ENCODE results near the gene PALMD. TPM values are rescaled to one million over a fixed set of nuclear protein-coding genes. Genes with fewer than 3 reads are reported as not detected.

The PALMD gene
- total RNA-seq, 1 donor from 2014 or later = not detected

DNA sequence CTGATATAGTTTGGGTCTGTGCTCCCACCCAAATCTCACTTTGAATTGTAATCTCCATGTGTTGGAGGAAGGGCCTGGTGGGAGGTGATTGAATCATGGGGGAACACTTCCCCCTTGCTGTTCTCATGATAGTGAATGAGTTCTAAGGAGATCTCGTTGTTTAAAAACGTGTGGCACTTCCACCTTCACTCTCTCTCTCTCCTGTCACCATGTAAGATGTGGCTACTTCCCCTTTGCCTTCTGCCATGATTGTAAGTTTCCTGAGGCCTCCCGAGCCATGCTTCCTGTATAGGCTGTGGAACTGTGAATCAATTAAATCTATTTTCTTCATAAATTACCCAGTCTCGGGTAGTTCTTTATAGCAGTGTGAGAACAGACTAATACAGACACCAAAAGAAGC lies 80.1 kb downstream of the PALMD start:
- H3K27ac Mint-ChIP-seq = no peak overlapping the region
- no peaks in the 10 kb centered on the region for H3K27me3 Mint-ChIP-seq
- no peak for DNase-seq
- no peak for ATAC-seq (ENCODE audit: low read depth)
- H3K36me3 Mint-ChIP-seq (ENCODE audit: low read depth) = no peaks in the 10 kb centered on the region
- H3K4me1 Mint-ChIP-seq = no peaks in the 10 kb centered on the region
- intact Hi-C loops (cut with micrococcal nuclease) = no loop called here
- TF ChIP-seq, protein P1, sequence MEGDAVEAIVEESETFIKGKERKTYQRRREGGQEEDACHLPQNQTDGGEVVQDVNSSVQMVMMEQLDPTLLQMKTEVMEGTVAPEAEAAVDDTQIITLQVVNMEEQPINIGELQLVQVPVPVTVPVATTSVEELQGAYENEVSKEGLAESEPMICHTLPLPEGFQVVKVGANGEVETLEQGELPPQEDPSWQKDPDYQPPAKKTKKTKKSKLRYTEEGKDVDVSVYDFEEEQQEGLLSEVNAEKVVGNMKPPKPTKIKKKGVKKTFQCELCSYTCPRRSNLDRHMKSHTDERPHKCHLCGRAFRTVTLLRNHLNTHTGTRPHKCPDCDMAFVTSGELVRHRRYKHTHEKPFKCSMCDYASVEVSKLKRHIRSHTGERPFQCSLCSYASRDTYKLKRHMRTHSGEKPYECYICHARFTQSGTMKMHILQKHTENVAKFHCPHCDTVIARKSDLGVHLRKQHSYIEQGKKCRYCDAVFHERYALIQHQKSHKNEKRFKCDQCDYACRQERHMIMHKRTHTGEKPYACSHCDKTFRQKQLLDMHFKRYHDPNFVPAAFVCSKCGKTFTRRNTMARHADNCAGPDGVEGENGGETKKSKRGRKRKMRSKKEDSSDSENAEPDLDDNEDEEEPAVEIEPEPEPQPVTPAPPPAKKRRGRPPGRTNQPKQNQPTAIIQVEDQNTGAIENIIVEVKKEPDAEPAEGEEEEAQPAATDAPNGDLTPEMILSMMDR (IDR thresholded peaks at IDR 0.05) = no peak
- CTCF ChIA-PET = no interaction called here
- H3K4me3 Mint-ChIP-seq = no peak overlapping the region
- H3K9me3 Mint-ChIP-seq = no peaks in the 10 kb centered on the region
- POLR2A ChIA-PET = no interaction called here

DNA sequence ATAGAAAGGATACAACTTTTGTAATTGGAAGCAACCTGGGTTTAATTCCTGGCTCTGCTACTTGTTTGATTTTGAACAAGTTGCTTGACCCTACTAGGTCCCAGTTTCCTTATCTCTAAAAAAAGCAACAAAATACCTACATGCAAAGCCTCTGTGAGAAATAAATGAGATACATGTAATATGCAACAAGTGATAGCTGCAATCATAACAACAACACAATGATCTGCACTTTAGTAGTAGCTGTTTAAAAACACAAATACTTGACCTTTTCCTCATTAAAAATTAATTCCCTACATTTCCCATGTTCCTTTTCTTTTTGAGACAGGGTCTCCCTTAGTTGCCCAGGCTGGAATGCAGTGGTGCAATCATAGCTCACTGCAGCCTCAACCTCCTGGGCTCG lies 80.5 kb downstream of the PALMD start:
- H3K27ac Mint-ChIP-seq = no peak overlapping the region
- TF ChIP-seq, protein P1 (IDR thresholded peaks at IDR 0.05) = no peak
- H3K4me1 Mint-ChIP-seq = no peaks in the 10 kb centered on the region
- intact Hi-C loops (cut with micrococcal nuclease) = no loop called here
- H3K4me3 Mint-ChIP-seq = no peak overlapping the region
- CTCF ChIA-PET = no interaction called here
- H3K9me3 Mint-ChIP-seq = no peaks in the 10 kb centered on the region
- no peak for DNase-seq
- no peak for ATAC-seq (ENCODE audit: low read depth)
- H3K27me3 Mint-ChIP-seq = no peaks in the 10 kb centered on the region
- POLR2A ChIA-PET = no interaction called here
- no peaks in the 10 kb centered on the region for H3K36me3 Mint-ChIP-seq (ENCODE audit: low read depth)

DNA sequence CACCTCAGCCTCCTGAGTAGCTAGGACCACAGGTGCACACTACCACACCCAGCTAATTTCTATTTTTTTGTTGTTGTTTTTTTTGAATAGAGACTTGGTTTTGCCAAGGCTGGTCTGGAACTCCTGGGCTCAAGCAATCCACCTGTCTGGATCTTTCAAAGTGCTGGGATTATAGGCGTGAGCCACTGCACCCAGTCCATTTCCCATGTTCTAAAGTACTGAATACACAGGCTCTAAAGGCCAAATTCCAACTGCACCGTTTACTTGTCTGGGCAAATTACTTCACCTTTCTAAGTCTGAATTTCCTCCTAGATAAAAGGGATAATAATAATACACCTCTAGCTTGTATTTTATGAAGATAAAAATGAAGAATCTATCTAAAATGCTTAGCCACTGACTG lies 80.9 kb downstream of the PALMD start:
- Mint-ChIP-seq H3K36me3 (ENCODE audit: low read depth) (no peaks in the 10 kb centered on the region), H3K27me3 (no peaks in the 10 kb centered on the region), H3K27ac (no peak overlapping the region), H3K9me3 (no peaks in the 10 kb centered on the region), H3K4me3 (no peak overlapping the region), H3K4me1 (no peaks in the 10 kb centered on the region)
- ChIA-PET POLR2A (no interaction called here), CTCF (no interaction called here)
- ATAC-seq (ENCODE audit: low read depth) (no peak), DNase-seq (no peak)
- intact Hi-C loops (cut with micrococcal nuclease) = no loop called here
- TF ChIP-seq, protein P1 (IDR thresholded peaks at IDR 0.05) = no peak

DNA sequence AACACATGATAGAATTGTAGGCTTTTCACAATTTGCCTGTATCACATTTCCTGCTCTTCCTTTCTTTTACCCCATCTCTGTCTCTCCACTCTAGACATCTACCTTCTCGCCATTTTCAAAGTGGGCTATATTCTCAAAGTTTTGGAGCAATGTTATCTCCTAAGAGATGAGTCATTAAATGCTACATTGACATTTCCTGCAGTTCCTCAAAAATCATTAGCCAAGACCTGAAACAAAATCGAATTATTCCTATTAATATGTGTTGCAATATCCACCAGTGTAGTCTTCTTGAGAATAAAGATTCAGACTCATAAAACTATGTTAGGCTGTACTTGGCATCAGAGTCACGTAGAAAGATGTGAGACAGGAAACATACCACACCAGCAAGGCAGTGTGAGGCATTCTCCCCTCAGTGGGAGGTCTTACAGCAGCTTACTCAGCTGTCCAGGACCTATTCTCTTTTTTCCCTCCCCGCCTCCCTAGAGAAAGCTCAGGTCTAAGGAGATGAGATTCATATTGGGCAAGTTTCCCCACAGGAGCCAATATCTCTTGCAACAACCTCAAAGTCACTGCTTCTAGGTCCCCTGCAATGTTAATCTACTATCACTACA lies 81.8 kb downstream of the PALMD start:
- no peaks in the 10 kb centered on the region for H3K27me3 Mint-ChIP-seq
- no peak for DNase-seq
- H3K27ac Mint-ChIP-seq = no peak overlapping the region
- H3K4me1 Mint-ChIP-seq = no peaks in the 10 kb centered on the region
- H3K9me3 Mint-ChIP-seq = no peaks in the 10 kb centered on the region
- no peak overlapping the region for H3K4me3 Mint-ChIP-seq
- no peak for ATAC-seq (ENCODE audit: low read depth)
- H3K36me3 Mint-ChIP-seq (ENCODE audit: low read depth) = no peaks in the 10 kb centered on the region
- ChIA-PET POLR2A (no interaction called here), CTCF (no interaction called here)
- TF ChIP-seq, protein P1 (IDR thresholded peaks at IDR 0.05) = no peak
- intact Hi-C loops (cut with micrococcal nuclease) = no loop called here

DNA sequence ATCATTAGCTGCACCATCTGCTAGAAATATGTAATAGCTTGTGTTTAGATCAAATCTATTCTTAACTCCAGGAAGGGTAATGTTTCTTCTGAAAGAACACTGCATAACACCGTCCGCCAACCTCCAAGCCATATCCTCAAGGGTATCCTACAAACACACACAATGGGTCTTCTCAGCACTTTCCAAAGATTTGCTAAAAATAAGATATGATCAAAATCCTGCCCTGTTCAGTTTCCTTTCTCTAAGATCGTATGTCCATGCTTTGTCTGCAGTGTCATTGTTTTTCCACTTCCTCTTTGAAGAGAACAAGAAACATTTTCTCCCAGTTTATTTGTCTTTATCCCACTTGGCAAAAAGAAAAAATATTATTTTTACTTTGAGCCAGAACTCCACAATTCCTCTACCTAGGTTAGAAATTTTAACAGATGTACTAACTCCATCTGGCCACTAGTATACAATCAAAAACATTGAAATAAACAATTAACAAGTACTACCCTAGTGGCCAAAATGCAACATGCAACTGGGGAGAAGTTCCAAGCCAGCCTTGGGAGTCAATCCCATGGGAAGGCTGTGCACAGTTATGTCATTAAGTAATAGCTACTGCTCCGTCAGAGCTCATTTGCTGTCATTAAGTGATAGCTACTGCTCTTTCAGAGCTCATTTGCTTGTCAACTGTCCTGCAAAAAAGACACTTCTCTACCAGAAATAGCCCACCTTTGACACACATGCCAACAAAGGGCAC lies 82.8 kb downstream of the PALMD start:
- TF ChIP-seq, protein P1 (IDR thresholded peaks at IDR 0.05) = no peak
- ChIA-PET CTCF (interaction anchor here (0.9 kb wide), 1 partner anchor 728 kb away, joined by 3 read pairs; no protein-coding TSS in a partner anchor), POLR2A (no interaction called here)
- ATAC-seq (ENCODE audit: low read depth) (no peak), DNase-seq (no peak)
- Mint-ChIP-seq H3K9me3 (no peaks in the 10 kb centered on the region), H3K36me3 (ENCODE audit: low read depth) (no peaks in the 10 kb centered on the region), H3K27ac (no peak overlapping the region), H3K4me3 (no peak overlapping the region), H3K4me1 (no peaks in the 10 kb centered on the region), H3K27me3 (no peaks in the 10 kb centered on the region)
- intact Hi-C loops (cut with micrococcal nuclease) = no loop called here

Data from activated B cell treated with CpG ODN at 0.5 μM for 24 hours (primary cell).